Measurements from ENCODE around the gene TRIM32.
"Not testable (repeated sequence)": the region's sequence is repeated elsewhere in the genome, so short reads cannot be mapped to it uniquely, and the experiment has no call there.

TRIM32 gene

GRCh38 chr9:116687754-116688135, 640 bp downstream of the TRIM32 start:
- peak overlapping the region; percentile 77 for H3K4me3 ChIP-seq (ENCODE audit: low read depth, low read length)
- in situ Hi-C loops (cut with HindIII; ENCODE audit: low sequenced_read_pairs), result no loop called here
- TF ChIP-seq CTCF (IDR thresholded peaks at IDR 0.05; ENCODE audit: low read depth, low read length, missing control alignments), result no peak

GRCh38 chr9:116688806-116689485, 1.8 kb downstream of the TRIM32 start:
- TF ChIP-seq CTCF (IDR thresholded peaks at IDR 0.05; ENCODE audit: low read depth, low read length, missing control alignments), result no peak
- no peak overlapping the region for H3K4me3 ChIP-seq (ENCODE audit: low read depth, low read length)
- DNase-seq (ENCODE audit: low read depth), result no peak
- in situ Hi-C loops (cut with HindIII; ENCODE audit: low sequenced_read_pairs), result no loop called here

More at GRCh38 chr9:116687754-116688135, 640 bp downstream of the TRIM32 start:
- no peak for DNase-seq (ENCODE audit: low read depth)

GRCh38 chr9:116689486-116690032, 2.5 kb downstream of the TRIM32 start:
- no peak for DNase-seq (ENCODE audit: low read depth)
- H3K4me3 ChIP-seq (ENCODE audit: low read depth, low read length), result no peak overlapping the region
- no peak for TF ChIP-seq CTCF (IDR thresholded peaks at IDR 0.05; ENCODE audit: low read depth, low read length, missing control alignments)
- in situ Hi-C loops (cut with HindIII; ENCODE audit: low sequenced_read_pairs), result no loop called here

GRCh38 chr9:116690805-116691204, 3.7 kb downstream of the TRIM32 start:
- DNase-seq (ENCODE audit: low read depth); in situ Hi-C loops (cut with HindIII; ENCODE audit: low sequenced_read_pairs); H3K4me3 ChIP-seq (ENCODE audit: low read depth, low read length): not testable (repeated sequence)

GRCh38 chr9:116691607-116692006, 4.5 kb downstream of the TRIM32 start:
- TF ChIP-seq CTCF (IDR thresholded peaks at IDR 0.05; ENCODE audit: low read depth, low read length, missing control alignments), result no peak
- in situ Hi-C loops (cut with HindIII; ENCODE audit: low sequenced_read_pairs), result no loop called here
- H3K4me3 ChIP-seq (ENCODE audit: low read depth, low read length), result no peak overlapping the region
- DNase-seq (ENCODE audit: low read depth), result no peak

GRCh38 chr9:116692616-116693015, 5.5 kb downstream of the TRIM32 start:
- no peak for DNase-seq (ENCODE audit: low read depth)
- no peak overlapping the region for H3K4me3 ChIP-seq (ENCODE audit: low read depth, low read length)
- in situ Hi-C loops (cut with HindIII; ENCODE audit: low sequenced_read_pairs), result no loop called here
- no peak for TF ChIP-seq CTCF (IDR thresholded peaks at IDR 0.05; ENCODE audit: low read depth, low read length, missing control alignments)

- no peak for TF ChIP-seq CTCF (IDR thresholded peaks at IDR 0.05; ENCODE audit: low read depth, low read length, missing control alignments)
- H3K4me3 ChIP-seq (ENCODE audit: low read depth, low read length), result no peak overlapping the region
- no peak for DNase-seq (ENCODE audit: low read depth)
- in situ Hi-C loops (cut with HindIII; ENCODE audit: low sequenced_read_pairs), result no loop called here
Observed at GRCh38 chr9:116693233-116693731, 6.2 kb downstream of the TRIM32 start.

Measured in astrocyte of the cerebellum (primary cell).